ENCODE measurements around the gene PSRC1.

PSRC1 gene

GRCh38 chr1:109298666-109299557 lies 16.0 kb upstream of the PSRC1 start:
- ChIA-PET POLR2A (ENCODE audit: low non-redundant PET) (no interaction called here), CTCF (no interaction called here)
- no peak for DNase-seq (ENCODE audit: low spot score)
- H3K27ac ChIP-seq = no peak overlapping the region
- no peak for TF ChIP-seq CTCF (conservative IDR thresholded peaks at IDR 0.05; ENCODE audit: low read depth)

- ChIA-PET POLR2A (ENCODE audit: low non-redundant PET) (no interaction called here), CTCF (interaction anchor here (0.7 kb wide), 1 partner anchor 20 kb away, joined by 4 read pairs; no protein-coding TSS in a partner anchor)
- no peak for DNase-seq (ENCODE audit: low spot score)
- TF ChIP-seq CTCF (conservative IDR thresholded peaks at IDR 0.05; ENCODE audit: low read depth) = no peak
- no peak overlapping the region for H3K27ac ChIP-seq
These were observed 13.8 kb upstream of the PSRC1 start for GRCh38 chr1:109296782-109297181.

- POLR2A ChIA-PET (ENCODE audit: low non-redundant PET) = no interaction called here
- no peak overlapping the region for H3K27ac ChIP-seq
- no peak for TF ChIP-seq CTCF (conservative IDR thresholded peaks at IDR 0.05; ENCODE audit: low read depth)
- CTCF ChIA-PET = interaction anchor here (0.7 kb wide), 2 partner anchors 19 to 238 kb away, joined by 4 to 6 read pairs; no protein-coding TSS in a partner anchor
- no peak for DNase-seq (ENCODE audit: low spot score)
These were observed 12.9 kb upstream of the PSRC1 start for GRCh38 chr1:109295712-109296415.

- no peak for TF ChIP-seq CTCF (conservative IDR thresholded peaks at IDR 0.05; ENCODE audit: low read depth)
- no peak for DNase-seq (ENCODE audit: low spot score)
- ChIA-PET POLR2A (ENCODE audit: low non-redundant PET) (no interaction called here), CTCF (no interaction called here)
- no peak overlapping the region for H3K27ac ChIP-seq
These were observed 11.5 kb upstream of the PSRC1 start for GRCh38 chr1:109294481-109294880.

GRCh38 chr1:109293026-109293425 lies 10.1 kb upstream of the PSRC1 start:
- no peak for DNase-seq (ENCODE audit: low spot score)
- ChIA-PET POLR2A (ENCODE audit: low non-redundant PET) (interaction anchor here (0.6 kb wide), 1 partner anchor 193 kb away, joined by 3 read pairs; no protein-coding TSS in a partner anchor), CTCF (interaction anchor here (0.6 kb wide), 1 partner anchor 92 kb away, joined by 4 read pairs; no protein-coding TSS in a partner anchor)
- no peak overlapping the region for H3K27ac ChIP-seq
- no peak for TF ChIP-seq CTCF (conservative IDR thresholded peaks at IDR 0.05; ENCODE audit: low read depth)

GRCh38 chr1:109292364-109292763 lies 9.4 kb upstream of the PSRC1 start:
- CTCF ChIA-PET = interaction anchor here (0.7 kb wide), 1 partner anchor 87 kb away, joined by 3 read pairs; no protein-coding TSS in a partner anchor

More at GRCh38 chr1:109292364-109292763, 9.4 kb upstream of the PSRC1 start:
- DNase-seq (ENCODE audit: low spot score) = no peak
- POLR2A ChIA-PET (ENCODE audit: low non-redundant PET) = interaction anchor here (0.6 kb wide), 1 partner anchor 192 kb away, joined by 3 read pairs; no protein-coding TSS in a partner anchor
- H3K27ac ChIP-seq = no peak overlapping the region
- TF ChIP-seq CTCF (conservative IDR thresholded peaks at IDR 0.05; ENCODE audit: low read depth) = no peak

All from RWPE1 (cell line).